Measurements from ENCODE around the gene AFTPH. TPM values are rescaled to one million over a fixed set of nuclear protein-coding genes. Genes with fewer than 3 reads are reported as not detected.
A peak's percentile ranks its signal among the peaks of the same experiment; 100 is the strongest.

The AFTPH gene
- 13.1 TPM for total RNA-seq (ENCODE audit: unreplicated experiment)
- long read RNA-seq, full-length matches to known transcripts, result 2 of 5 reads
- long read RNA-seq, partial matches to known transcripts, result 1 of 5 reads
- long read RNA-seq, other reads (novel, unspliced or antisense), result 2 of 5 reads

- DNase-seq (ENCODE audit: low spot score), result peak; percentile 98
- TF ChIP-seq CTCF (IDR thresholded peaks at IDR 0.05; ENCODE audit: unreplicated experiment), result no peak
- Mint-ChIP-seq H3K4me3 (ENCODE audit: unreplicated experiment) (peak within 1 kb of the TSS; percentile 98), H3K36me3 (ENCODE audit: low read depth, unreplicated experiment) (peaks cover 5% of the 10 kb centered on the region), H3K27ac (ENCODE audit: unreplicated experiment) (peak within 1 kb of the TSS; percentile 86), H3K9me3 (ENCODE audit: unreplicated experiment) (no peaks in the 10 kb centered on the region), H3K4me1 (ENCODE audit: unreplicated experiment) (peaks cover 20% of the 10 kb centered on the region), H3K27me3 (ENCODE audit: unreplicated experiment) (peaks cover 6% of the 10 kb centered on the region)
Measured at GRCh38 chr2:64523666-64524603, at the start of gene AFTPH. Gene AFTPH (plus strand): TSS chr2:64524328. CDS start chr2:64551475, 27,147 bp downstream.

GRCh38 chr2:64474636-64475035, 49.5 kb upstream of the AFTPH start:
- H3K36me3 Mint-ChIP-seq (ENCODE audit: low read depth, unreplicated experiment), result no peaks in the 10 kb centered on the region
- H3K27me3 Mint-ChIP-seq (ENCODE audit: unreplicated experiment), result peaks cover 3% of the 10 kb centered on the region
- TF ChIP-seq CTCF (IDR thresholded peaks at IDR 0.05; ENCODE audit: unreplicated experiment), result no peak
- H3K9me3 Mint-ChIP-seq (ENCODE audit: unreplicated experiment), result no peaks in the 10 kb centered on the region
- H3K4me3 Mint-ChIP-seq (ENCODE audit: unreplicated experiment), result no peak overlapping the region
- no peak overlapping the region for H3K27ac Mint-ChIP-seq (ENCODE audit: unreplicated experiment)
- no peak for DNase-seq (ENCODE audit: low spot score)
- H3K4me1 Mint-ChIP-seq (ENCODE audit: unreplicated experiment), result peaks cover 15% of the 10 kb centered on the region

- no peak for TF ChIP-seq CTCF (IDR thresholded peaks at IDR 0.05; ENCODE audit: unreplicated experiment)
- H3K27ac Mint-ChIP-seq (ENCODE audit: unreplicated experiment), result no peak overlapping the region
- no peaks in the 10 kb centered on the region for H3K9me3 Mint-ChIP-seq (ENCODE audit: unreplicated experiment)
- peaks cover 3% of the 10 kb centered on the region for H3K27me3 Mint-ChIP-seq (ENCODE audit: unreplicated experiment)
- peaks cover 15% of the 10 kb centered on the region for H3K4me1 Mint-ChIP-seq (ENCODE audit: unreplicated experiment)
- no peak overlapping the region for H3K4me3 Mint-ChIP-seq (ENCODE audit: unreplicated experiment)
- no peaks in the 10 kb centered on the region for H3K36me3 Mint-ChIP-seq (ENCODE audit: low read depth, unreplicated experiment)
- DNase-seq (ENCODE audit: low spot score), result no peak
Measured at GRCh38 chr2:64477037-64477436, 47.1 kb upstream of the AFTPH start.

- no peak overlapping the region for H3K4me3 Mint-ChIP-seq (ENCODE audit: unreplicated experiment)
- peaks cover 3% of the 10 kb centered on the region for H3K27me3 Mint-ChIP-seq (ENCODE audit: unreplicated experiment)
- no peak for TF ChIP-seq CTCF (IDR thresholded peaks at IDR 0.05; ENCODE audit: unreplicated experiment)
- DNase-seq (ENCODE audit: low spot score), result no peak
- no peak overlapping the region for H3K27ac Mint-ChIP-seq (ENCODE audit: unreplicated experiment)
- H3K4me1 Mint-ChIP-seq (ENCODE audit: unreplicated experiment), result peaks cover 18% of the 10 kb centered on the region
- H3K36me3 Mint-ChIP-seq (ENCODE audit: low read depth, unreplicated experiment), result no peaks in the 10 kb centered on the region
- H3K9me3 Mint-ChIP-seq (ENCODE audit: unreplicated experiment), result no peaks in the 10 kb centered on the region
Measured at GRCh38 chr2:64477979-64478378, 46.1 kb upstream of the AFTPH start.
